IPS-18a (cell line): ENCODE results near the gene ARID4B.
A peak's percentile ranks its signal among the peaks of the same experiment; 100 is the strongest.
"Not testable (repeated sequence)": the region's sequence is repeated elsewhere in the genome, so short reads cannot be mapped to it uniquely, and the experiment has no call there.

ENCODE experiments used
- H3K27ac ChIP-seq: one replicate; pipeline ENCODE4 v1.5.1; 2013; ENCODE audit warnings: low read length
- H3K27me3 ChIP-seq: one replicate; pipeline ENCODE4 v1.6.1; 2013; ENCODE audit warnings: mild to moderate bottlenecking, low read length; ENCODE audit not compliant: control insufficient read depth, insufficient read depth
- H3K36me3 ChIP-seq: one replicate; pipeline ENCODE4 v1.6.1; 2013; ENCODE audit warnings: low read depth, low read length; ENCODE audit not compliant: control insufficient read depth
- H3K4me1 ChIP-seq: one replicate; pipeline ENCODE4 v1.6.1; 2013; ENCODE audit warnings: low read depth, low read length; ENCODE audit not compliant: control insufficient read depth
- H3K4me3 ChIP-seq: one replicate; pipeline ENCODE4 v1.5.1; 2013; ENCODE audit warnings: low read length
- H3K9ac ChIP-seq: one replicate; pipeline ENCODE4 v1.6.1; 2013; ENCODE audit warnings: mild to moderate bottlenecking, low read length, moderate library complexity
- H3K9me3 ChIP-seq: one replicate; pipeline ENCODE4 v1.6.1; 2013; ENCODE audit warnings: low read depth, low read length; ENCODE audit not compliant: control insufficient read depth

ARID4B gene

DNA sequence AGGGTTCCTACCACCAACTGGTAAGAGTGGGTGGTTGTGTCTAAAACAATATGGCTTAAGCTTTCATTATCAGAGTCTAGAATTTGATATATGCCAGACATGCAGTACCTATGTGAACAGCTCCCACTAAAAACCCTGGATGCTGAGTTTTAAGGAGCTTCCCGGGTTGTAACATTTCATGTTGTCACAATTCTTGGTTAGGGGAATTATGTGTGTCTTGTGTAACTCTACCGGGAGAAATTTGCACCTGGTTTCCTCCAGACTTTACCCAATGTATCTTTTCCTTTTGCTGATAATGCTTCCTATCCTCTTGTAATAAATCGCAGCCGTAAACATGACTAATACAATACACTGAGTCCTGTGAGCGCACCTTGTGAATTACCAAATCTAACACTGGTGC, 48.3 kb downstream of the ARID4B start:
- no peaks in the 10 kb centered on the region for H3K36me3 ChIP-seq
- no peaks in the 10 kb centered on the region for H3K27me3 ChIP-seq
- peak overlapping the region; percentile 14 for H3K4me3 ChIP-seq
- H3K9me3 ChIP-seq = no peaks in the 10 kb centered on the region
- H3K27ac ChIP-seq = no peak overlapping the region
- H3K4me1 ChIP-seq = peaks cover 20% of the 10 kb centered on the region
- no peak overlapping the region for H3K9ac ChIP-seq

DNA sequence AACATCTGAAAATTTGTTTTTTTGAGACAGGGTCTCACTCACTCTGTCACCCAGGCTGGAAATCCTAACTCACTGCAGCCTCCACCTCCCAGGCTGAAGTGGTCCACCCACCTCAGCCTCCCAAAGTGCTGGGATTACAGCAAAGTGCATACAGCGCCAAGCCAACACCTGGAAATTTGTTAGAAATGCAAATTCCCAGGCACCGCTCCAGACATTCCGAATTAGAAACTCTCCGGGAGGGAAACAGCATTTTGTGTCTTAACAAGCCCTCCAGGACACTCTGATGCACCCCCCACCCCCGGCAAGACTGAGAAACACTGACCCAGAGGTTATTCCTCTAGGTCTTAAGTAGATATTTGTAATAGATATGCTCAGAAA, 49.1 kb downstream of the ARID4B start:
- H3K9me3 ChIP-seq = no peaks in the 10 kb centered on the region
- H3K27me3 ChIP-seq = no peaks in the 10 kb centered on the region
- H3K9ac ChIP-seq = no peak overlapping the region
- H3K36me3 ChIP-seq = no peaks in the 10 kb centered on the region
- peaks cover 20% of the 10 kb centered on the region for H3K4me1 ChIP-seq
- H3K27ac ChIP-seq = no peak overlapping the region
- H3K4me3 ChIP-seq = peak overlapping the region; percentile 14

DNA sequence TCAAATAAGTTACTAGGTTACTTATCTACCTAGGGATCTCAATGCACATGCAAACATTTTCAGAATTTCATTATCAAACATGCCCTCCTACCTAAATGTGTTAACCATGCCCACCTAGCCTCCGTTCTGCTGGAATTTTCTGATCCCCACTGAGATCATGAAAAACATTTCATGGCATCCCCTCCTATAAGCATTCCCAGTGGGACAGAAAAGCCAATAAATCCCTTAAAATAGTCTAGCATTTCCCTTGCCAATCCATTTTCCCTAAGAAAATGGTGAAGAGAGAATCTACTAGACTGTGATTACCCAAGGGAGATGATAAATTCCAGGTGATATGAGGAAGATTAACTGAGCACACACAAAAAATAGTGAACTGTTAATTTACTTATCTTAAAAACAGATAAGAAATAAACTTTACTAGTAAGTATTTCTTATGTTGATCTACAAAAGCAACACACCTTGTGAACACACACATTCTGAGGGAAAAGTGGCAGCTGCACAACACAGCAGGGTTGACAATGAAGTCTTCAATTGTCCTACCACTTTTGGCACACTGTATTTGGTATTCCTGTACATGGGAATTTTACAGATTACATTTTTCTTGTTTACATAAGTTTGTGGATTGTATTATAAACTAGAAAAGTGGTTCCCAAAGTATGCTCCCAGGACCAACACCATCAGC, 49.6 kb downstream of the ARID4B start:
- H3K27ac ChIP-seq = no peak overlapping the region
- H3K4me3 ChIP-seq = no peak overlapping the region
- H3K9me3 ChIP-seq = no peaks in the 10 kb centered on the region
- H3K36me3 ChIP-seq = no peaks in the 10 kb centered on the region
- H3K9ac ChIP-seq = no peak overlapping the region
- H3K4me1 ChIP-seq = peaks cover 20% of the 10 kb centered on the region
- no peaks in the 10 kb centered on the region for H3K27me3 ChIP-seq

DNA sequence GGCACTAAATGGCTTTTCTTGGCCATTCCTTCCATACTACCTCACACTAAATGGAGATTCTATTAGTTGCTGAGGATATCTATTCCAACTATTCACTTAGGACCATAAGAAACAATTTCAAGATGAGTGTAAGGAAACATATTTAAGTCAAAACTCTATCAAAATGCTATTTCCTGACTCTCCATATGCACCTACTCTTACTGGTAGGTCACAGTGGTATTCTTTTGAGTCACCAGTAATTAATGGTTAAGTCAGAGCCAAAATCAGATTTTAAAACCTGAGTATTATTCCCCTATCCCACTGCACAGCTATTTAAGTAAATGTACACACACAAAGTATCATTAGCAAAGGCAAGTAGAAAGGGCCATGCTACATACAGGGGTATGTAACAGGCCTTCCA, 50.3 kb downstream of the ARID4B start:
- Histone ChIP-seq H3K4me3 (no peak overlapping the region), H3K27ac (no peak overlapping the region), H3K9me3 (no peaks in the 10 kb centered on the region), H3K4me1 (peaks cover 20% of the 10 kb centered on the region), H3K36me3 (no peaks in the 10 kb centered on the region), H3K9ac (no peak overlapping the region), H3K27me3 (no peaks in the 10 kb centered on the region)

DNA sequence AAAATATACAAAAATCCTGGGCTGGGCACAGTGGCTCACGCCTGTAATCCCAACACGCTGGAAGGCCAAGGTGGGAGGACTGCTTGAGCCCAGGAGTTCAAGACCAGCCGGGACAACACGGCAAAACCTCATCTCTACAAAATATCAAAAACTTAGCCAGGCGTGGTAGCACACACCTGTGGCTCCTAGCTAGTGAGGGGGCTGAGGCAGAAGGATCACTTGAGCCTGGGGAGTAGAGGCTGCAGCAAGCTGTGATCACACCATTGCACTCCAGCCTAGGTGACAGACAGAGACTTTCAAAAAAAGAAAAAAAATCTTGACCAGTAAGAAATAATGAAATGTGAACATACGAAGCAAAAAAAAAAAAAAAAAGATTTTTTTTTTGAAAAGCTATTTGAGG, 52.1 kb downstream of the ARID4B start:
- no peaks in the 10 kb centered on the region for H3K27me3 ChIP-seq
- H3K9ac ChIP-seq = no peak overlapping the region
- H3K27ac ChIP-seq = no peak overlapping the region
- H3K9me3 ChIP-seq = no peaks in the 10 kb centered on the region
- no peaks in the 10 kb centered on the region for H3K36me3 ChIP-seq
- no peak overlapping the region for H3K4me3 ChIP-seq
- H3K4me1 ChIP-seq = peaks cover 23% of the 10 kb centered on the region

DNA sequence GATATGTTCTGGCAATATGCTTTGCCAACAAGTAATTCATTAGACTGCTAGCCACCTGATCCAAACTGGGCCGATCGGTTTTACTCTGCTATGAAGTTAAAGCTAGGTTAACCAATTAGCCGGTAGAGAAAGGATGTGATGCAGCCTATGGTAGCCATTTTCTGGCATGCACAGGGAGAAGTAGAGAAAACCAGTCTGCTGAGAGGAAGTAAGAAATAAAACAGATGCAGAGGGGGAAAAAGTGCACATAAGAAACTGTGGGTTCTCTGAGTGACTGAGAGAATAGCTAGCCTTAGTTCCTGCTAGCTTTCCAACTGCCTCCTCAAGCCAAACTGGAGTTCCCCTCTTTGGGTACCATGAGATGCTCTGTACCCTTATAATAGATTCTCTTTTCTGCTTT, 52.8 kb downstream of the ARID4B start:
- Histone ChIP-seq H3K9ac (no peak overlapping the region), H3K27ac (no peak overlapping the region), H3K27me3 (no peaks in the 10 kb centered on the region), H3K36me3 (no peaks in the 10 kb centered on the region), H3K9me3 (no peaks in the 10 kb centered on the region), H3K4me3 (no peak overlapping the region), H3K4me1 (peaks cover 29% of the 10 kb centered on the region)

DNA sequence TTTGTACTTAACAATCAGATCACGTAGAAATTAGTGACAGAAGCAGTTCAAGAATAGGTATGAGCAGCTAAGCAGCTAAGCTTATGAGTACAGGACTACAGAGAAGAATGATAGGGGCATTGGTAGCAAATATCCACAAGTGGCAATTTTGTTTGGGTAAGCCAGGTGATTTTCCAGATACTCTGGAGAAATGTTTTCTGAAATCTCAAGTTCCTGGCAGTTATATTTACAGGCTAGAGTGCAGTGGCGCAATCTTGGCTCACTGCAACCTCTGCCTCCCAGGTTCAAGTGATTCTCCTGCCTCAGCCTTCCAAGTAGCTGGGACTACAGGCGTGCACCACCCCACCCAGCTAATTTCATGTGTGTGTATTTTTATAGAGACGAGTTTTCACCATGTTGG, 55.1 kb downstream of the ARID4B start:
- Histone ChIP-seq H3K4me3 (no peak overlapping the region), H3K9me3 (no peaks in the 10 kb centered on the region), H3K9ac (no peak overlapping the region), H3K36me3 (no peaks in the 10 kb centered on the region), H3K4me1 (peaks cover 13% of the 10 kb centered on the region), H3K27me3 (no peaks in the 10 kb centered on the region), H3K27ac (no peak overlapping the region)

DNA sequence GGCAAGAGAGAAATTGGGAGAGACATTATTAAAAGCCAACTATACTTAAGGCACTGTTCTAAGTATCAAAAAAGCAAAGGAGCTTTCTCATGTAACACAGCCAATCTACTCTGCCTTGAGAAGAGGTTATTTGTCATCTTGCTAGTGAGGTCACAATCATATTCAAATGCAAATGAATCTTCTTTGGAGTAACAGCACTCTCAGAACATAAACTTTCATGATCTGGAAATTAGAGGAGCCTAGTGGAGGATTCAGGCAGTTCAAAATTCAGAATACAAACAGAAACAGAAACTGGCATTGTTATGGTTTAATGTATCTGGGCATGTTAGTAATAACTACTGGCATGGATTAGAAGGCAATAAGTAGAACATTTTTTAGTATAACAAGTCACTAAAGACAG, 57.4 kb downstream of the ARID4B start:
- no peak overlapping the region for H3K9ac ChIP-seq

DNA sequence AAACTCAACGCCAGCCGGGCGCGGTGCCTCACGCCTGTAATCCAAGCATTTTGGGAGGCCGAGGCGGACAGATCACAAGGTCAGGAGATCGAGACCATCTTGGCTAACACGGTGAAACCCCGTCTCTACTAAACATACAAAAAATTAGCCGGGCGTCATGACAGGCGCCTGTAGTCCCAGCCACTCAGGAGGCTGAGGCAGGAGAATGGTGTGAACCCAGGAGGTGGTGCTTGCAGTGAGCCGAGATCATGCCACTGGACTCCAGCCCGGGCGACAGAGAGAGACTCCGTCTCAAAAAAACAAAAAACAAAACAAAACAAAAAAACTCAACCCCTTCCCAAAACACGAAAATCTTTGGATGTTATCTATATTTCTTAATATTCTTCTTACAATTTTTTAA, 58.0 kb downstream of the ARID4B start:
- H3K9me3 ChIP-seq, H3K27me3 ChIP-seq, H3K9ac ChIP-seq, H3K27ac ChIP-seq, H3K36me3 ChIP-seq, H3K4me3 ChIP-seq: not testable (repeated sequence)
- peaks cover 13% of the 10 kb centered on the region for H3K4me1 ChIP-seq

More for the DNA sequence above, 57.4 kb downstream of the ARID4B start:
- H3K9me3 ChIP-seq = no peaks in the 10 kb centered on the region
- peak overlapping the region; percentile 0 for H3K4me3 ChIP-seq
- no peaks in the 10 kb centered on the region for H3K27me3 ChIP-seq
- H3K36me3 ChIP-seq = no peaks in the 10 kb centered on the region
- peak overlapping the region; percentile 59 for H3K27ac ChIP-seq
- H3K4me1 ChIP-seq = peaks cover 16% of the 10 kb centered on the region

DNA sequence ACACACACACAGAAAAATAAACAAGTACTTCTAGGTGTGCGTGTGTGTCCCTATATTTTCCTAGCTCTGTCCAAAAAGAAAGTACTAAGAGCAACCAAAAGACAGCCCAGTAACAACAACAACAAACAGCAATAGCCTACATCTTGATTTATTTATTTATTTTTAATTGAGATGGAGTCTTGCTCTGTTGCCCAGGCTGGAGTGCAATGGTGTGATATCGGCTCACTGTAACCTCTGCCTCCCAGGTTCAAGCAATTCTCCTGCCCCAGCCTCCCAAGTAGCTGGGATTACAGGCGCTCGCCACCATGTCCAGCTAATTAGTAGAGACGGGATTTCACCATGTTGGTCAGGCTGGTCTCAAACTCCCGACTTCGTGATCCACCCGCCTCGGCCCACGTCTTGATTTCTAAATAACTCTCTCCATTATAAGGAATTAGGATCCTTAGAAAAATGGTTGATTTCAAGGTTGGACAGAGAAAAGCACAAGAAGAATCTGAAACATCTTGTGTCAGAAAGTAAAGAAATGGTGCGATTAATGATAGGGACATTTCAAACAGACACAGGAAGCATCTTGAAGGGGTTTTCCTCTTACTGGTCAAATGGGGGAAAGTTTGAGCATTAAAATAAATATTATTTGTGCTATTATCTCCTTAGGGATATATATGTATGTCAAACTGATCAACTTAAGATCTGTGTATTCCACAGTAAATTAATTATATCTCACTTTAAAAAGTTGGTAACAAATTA, 59.4 kb downstream of the ARID4B start:
- H3K4me1 ChIP-seq = peaks cover 13% of the 10 kb centered on the region
- H3K4me3 ChIP-seq = no peak overlapping the region
- H3K27me3 ChIP-seq = no peaks in the 10 kb centered on the region
- no peaks in the 10 kb centered on the region for H3K9me3 ChIP-seq
- H3K36me3 ChIP-seq = no peaks in the 10 kb centered on the region
- H3K27ac ChIP-seq = no peak overlapping the region
- H3K9ac ChIP-seq = no peak overlapping the region

DNA sequence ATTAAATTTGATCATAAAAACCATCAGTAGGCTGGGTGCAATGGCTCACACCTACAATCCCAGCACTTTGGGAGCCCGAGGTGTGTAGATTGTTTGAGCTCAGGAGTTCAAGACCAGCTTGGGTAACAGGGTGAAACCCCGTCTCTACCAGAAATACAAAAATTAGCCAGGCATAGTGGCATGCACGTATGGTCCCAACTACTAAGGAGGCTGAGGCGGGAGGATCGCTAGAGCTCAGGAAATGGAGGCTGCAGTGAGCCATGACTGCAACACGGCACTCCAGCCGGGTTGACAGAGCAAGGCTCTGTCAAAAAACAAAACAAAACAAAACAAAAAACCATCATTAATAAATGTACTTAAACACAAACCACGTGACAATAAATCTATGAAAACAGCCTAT, 61.0 kb downstream of the ARID4B start:
- Histone ChIP-seq H3K9me3 (no peaks in the 10 kb centered on the region), H3K36me3 (no peaks in the 10 kb centered on the region), H3K9ac (no peak overlapping the region), H3K4me1 (peaks cover 13% of the 10 kb centered on the region), H3K27me3 (no peaks in the 10 kb centered on the region), H3K27ac (no peak overlapping the region), H3K4me3 (no peak overlapping the region)

DNA sequence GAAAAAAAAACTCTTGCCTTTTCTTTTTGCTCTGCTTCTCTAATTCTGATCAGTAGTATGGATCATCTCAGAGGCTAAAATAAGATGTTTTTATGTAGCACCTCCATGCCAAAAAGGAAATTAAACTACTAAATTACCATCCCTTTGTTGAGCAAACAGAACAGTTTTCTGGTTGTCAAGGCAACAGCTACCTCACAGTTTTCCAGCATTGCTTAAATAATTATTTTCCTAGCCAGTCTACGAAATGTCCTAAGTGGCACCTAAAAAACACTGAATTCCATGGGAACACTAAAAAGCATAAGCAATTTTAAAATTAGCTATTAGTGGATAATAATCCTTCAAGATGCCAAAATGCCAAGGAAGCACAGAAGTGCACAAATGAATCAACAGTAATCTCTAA, 61.7 kb downstream of the ARID4B start:
- Histone ChIP-seq H3K27me3 (no peaks in the 10 kb centered on the region), H3K36me3 (no peaks in the 10 kb centered on the region), H3K9me3 (no peaks in the 10 kb centered on the region), H3K27ac (no peak overlapping the region), H3K4me3 (no peak overlapping the region), H3K9ac (peak overlapping the region; percentile 4), H3K4me1 (peaks cover 13% of the 10 kb centered on the region)
